DMS153 (cell line): ENCODE results near the gene STARD10.
"Not testable (repeated sequence)": the region's sequence is repeated elsewhere in the genome, so short reads cannot be mapped to it uniquely, and the experiment has no call there.

Source experiments
- DNase-seq: peaks from one replicate; lab custom pipeline; 2025; lab: John Stamatoyannopoulos, UW

STARD10 gene

DNA sequence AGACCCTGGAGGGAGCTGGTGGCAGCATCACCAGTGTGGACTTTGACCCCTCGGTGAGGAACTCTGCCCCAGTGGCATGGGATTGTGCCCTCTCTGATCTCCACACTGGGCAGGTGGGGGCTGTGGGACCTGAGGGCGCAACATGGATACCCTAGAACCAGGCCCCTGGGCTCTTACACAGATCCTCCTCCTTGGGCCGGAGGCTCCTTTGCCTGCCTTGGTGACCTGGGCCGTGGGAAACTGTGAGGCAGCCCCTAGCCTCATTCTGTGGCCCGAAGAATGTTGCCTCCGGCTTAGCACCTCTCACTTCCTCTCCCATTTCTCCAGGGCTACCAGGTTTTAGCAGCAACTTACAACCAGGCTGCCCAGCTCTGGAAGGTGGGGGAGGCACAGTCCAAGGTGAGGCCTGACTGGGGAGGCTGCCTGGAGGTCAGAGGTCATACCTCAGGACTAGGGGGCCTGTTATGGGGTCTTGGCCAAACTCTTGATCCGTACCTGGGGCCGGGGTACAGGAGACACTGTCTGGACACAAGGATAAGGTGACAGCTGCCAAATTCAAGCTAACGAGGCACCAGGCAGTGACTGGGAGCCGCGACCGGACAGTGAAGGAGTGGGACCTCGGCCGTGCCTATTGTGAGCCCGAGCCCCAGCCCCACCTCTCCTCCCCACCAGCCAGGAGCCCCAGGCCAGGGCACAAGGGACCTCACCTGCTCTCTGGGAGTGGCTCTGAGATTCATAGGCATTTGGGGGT, 32.5 kb upstream of the STARD10 start:
- no peak for DNase-seq

DNA sequence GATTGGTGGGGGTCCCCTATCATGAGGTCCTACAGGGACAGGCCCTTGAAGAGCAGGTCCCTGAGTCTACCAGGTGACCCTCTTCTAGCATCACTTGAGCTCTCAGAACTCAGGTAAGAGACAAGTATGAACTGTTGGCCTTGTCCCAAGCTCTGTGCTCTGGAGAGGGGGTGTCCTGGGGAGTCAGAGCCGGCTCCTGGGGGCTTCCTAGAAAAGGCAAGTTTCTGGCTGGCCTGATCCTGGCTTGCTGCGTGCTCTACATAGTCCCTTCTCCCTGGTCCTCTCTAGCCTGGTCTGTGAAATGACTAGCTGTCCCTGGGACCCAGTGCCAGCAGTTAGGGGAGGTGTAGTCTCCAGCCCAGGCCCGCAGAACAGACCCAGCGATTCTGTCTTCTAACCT, 31.8 kb upstream of the STARD10 start:
- DNase-seq = no peak

GRCh38 chr11:72824811-72825505, 31.1 kb upstream of the STARD10 start:
- DNase-seq = no peak

DNA sequence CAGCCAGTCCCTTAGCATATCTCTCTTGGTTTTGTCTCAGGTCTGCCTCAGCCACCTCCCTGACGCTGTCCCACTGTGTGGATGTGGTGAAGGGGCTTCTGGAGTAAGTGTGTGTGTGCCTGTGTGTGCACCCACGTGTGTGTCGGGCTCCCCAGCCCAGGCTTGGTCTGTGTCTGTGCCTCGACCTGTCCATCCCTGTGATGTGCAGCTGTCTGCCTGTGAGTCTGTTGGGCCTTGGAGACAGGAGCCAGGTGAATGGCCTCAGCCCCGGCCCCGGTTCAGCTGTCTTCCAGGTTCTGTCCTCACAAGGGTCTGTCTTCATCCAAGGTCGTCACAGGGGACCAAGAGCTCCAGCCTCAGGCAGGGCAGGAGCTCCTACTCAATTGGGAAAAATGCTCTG, 30.2 kb upstream of the STARD10 start:
- DNase-seq = no peak

DNA sequence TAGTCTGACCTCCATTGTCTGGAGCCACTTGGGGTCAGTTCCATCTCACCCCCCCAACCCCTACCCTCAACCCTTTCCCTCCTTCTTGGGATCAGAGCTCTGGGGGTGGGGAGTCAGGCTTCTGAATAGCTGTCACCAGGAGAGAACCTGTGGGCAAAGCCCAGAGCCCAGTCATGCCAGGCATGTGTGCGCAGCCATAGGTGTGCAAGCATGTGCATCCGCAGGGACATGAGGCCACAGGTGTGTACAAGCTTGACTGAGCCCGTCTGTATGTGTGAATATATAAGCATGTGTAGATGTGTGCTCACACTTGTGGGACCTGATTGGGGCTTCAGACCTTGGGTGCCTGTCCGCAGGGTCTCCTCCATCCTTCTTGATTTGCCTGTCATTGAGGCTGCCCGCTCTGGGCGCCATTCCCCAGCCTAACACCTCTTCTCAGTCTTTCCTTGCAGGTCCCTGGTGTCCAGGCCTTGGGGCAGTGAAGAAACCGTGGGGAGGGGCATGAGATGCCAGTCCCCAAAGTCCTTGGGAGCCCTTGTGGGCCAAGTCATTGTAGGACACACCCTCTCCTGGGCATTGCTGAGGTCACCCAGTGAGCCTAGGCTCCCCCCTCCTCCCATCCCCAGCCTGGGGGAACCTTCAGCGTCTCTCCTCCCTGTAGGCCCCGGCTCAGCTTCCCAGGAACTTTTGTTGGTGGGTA, 29.4 kb upstream of the STARD10 start:
- no peak for DNase-seq

GRCh38 chr11:72821920-72822799, 28.3 kb upstream of the STARD10 start:
- peak; percentile 80 for DNase-seq

- DNase-seq = no peak
Observed at GRCh38 chr11:72821221-72821919, 27.5 kb upstream of the STARD10 start.

DNA sequence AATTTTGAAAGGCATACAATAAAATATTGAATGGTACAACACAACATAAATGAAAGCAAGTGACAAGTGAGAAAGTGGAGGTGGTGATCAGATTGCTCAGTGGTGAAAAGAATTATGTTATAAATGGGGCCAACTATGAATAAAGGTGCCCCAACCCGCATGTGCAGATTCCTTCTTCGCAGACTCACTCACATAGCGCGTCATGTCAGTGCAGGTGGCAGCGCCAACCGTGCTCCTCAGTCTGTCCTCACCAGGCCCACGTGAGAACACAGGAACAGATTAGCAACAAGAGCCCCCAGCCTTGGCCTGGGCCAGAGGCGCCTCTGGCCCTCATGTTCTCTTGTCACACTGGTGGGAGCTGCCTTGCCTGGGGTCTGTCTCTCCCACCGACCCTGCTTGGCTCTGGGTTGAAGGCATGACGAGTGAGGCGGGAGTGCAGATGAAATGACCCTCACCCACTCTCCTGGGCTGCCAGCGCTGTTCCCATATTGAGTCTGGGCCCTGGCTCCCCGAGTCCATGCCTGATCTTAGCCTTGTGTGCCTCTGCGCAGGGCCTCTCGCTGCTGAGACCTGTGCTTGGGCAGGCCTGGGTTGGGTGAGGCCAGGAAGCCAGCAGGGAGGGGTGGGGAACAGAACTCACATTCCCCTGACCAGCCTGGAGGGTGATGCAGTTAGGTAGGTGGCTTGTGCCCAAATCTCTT, 26.7 kb upstream of the STARD10 start:
- DNase-seq = no peak

- no peak for DNase-seq
Observed at GRCh38 chr11:72818971-72819370, 25.1 kb upstream of the STARD10 start.

DNA sequence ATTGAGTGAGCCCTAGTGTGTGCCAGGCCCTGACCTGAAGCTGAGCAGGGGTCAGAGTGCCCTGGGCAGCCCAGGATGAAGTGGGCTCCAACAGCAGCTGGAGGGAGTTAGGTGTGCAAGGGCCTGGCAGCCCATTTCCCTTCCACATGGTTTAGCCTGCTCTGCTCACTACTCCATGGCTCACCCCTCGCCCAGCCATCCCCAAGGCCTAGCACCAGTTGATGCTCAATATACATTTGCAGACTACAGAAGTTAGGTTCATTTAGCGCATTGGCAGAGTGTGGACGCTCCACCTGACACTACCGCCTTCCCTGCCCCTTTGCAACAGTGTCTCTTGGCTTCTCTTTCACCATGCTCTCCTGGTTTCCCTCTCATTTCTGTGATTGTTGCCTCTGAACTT, 24.1 kb upstream of the STARD10 start:
- DNase-seq = no peak

- no peak for DNase-seq
Observed at GRCh38 chr11:72816404-72816990, 22.6 kb upstream of the STARD10 start.

DNA sequence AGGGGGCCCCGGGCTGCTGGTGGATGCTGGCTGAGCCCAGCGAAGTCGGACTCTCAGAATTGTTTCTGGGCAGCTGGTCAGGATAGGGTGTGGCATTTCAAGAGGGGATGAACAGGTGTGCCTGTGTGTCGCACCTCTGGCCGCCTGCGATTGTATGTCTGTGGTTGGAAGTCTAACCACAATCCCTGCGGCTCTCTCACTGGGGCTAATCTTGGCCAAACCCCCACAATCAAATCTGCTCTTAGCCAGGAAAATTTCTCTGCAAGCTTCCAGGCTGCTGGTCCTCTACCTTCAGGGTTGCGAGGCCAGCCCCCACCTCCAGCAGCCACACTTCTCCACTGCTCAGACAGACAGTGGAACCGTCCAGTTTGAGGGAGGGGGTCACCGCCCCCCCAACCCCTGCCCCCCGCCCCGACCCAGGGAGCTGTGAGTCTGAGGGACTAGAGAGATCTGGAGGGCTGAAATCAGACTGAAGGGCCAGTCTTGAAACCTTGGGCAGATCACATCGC, 21.3 kb upstream of the STARD10 start:
- DNase-seq = peak; percentile 43

GRCh38 chr11:72814286-72815109, 20.7 kb upstream of the STARD10 start, which contains the start of gene ATG16L2:
ATG16L2 (plus strand) TSS chr11:72814411; CDS start chr11:72814446, 35 bp downstream.
- DNase-seq = peak; percentile 58

- peak; percentile 58 for DNase-seq
Observed at GRCh38 chr11:72813740-72814285, 20.0 kb upstream of the STARD10 start.

GRCh38 chr11:72812967-72813739, 19.3 kb upstream of the STARD10 start:
- DNase-seq = peak; percentile 47

DNA sequence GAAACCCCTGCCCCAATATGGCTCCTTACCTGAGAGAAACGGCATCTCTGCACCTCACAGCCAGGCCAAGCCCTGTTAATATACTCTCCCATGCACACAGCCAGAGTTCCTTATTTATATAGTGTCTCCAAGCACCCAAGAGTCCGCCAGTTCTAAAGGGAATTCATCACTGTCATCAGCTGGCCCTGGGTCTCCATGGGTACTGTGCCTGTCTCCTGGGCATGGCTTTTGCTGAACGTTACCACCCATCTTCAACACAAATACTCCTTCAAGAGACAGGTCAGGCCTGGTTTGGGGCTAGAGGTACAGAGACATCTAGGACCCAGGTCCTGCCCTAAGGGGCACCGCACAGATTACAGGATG, 18.7 kb upstream of the STARD10 start:
- peak; percentile 72 for DNase-seq

DNA sequence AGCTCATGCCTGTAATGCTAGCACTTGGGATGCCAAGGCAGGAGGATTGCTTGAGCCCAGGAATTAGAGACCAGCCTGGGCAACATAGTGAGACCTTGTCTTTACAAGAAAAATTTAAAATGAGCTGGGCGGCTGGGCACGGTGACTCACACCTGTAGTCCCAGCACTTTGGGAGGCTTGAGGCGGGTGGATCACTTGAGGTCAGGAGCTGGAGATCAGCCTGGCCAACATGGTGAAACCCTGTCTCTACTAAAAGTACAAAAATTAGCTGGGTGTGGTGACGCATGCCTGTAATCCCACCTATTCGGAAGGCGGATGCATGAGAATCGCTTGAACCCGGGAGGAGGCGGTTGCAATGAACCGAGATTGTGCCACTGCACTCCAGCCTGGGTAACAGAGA, 17.8 kb upstream of the STARD10 start:
- DNase-seq = not testable (repeated sequence)

- DNase-seq = no peak
Observed at GRCh38 chr11:72808331-72808798, 14.5 kb upstream of the STARD10 start.
